AG04449 (cell line): ENCODE data around the gene CDPF1.

Source experiments
- CTCF ChIA-PET: fragments of 350-600 bp; formaldehyde crosslinking; extraction: SDS; loops from one replicate; lab custom pipeline; 2021; ENCODE audit warnings: antibody characterized with exemption; lab: Yijun Ruan, JAX
- POLR2A ChIA-PET: fragments of 400-600, 350-600 bp; formaldehyde crosslinking; extraction: SDS; loops from one replicate; lab custom pipeline; 2020; ENCODE audit warnings: antibody characterized with exemption, inconsistent platforms; lab: Yijun Ruan, JAX
- DNase-seq: peaks from one replicate; pipeline ENCODE4 v3.0.0-alpha.2; 2010; ENCODE audit warnings: low read depth, low spot score
- H3K4me3 ChIP-seq: 2 replicates; pipeline ENCODE4 v1.5.1; 2011; ENCODE audit warnings: low read depth, mild to moderate bottlenecking, control low read depth, low read length
- CTCF ChIP-seq: IDR thresholded peaks from one replicate; pipeline ENCODE4 v1.5.1; 2011; ENCODE audit warnings: mild to moderate bottlenecking, moderate library complexity, low read length, control low read depth, inconsistent platforms; ENCODE audit not compliant: insufficient read depth; ENCODE audit errors: missing control alignments

Gene CDPF1

DNA sequence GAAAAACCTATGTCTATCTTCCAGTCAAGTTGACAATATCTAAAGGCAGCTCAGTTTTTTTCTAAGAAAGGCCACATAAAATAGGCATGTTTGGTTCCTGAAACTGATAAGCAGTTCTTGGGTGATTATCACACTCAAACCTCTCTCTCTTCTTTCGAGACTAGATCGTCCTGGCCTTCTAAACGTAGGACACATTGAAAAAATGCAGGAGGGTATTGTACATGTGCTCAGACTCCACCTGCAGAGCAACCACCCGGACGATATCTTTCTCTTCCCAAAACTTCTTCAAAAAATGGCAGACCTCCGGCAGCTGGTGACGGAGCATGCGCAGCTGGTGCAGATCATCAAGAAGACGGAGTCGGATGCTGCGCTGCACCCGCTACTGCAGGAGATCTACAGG is 15.1 kb downstream of the CDPF1 start:
- no peak for DNase-seq
- POLR2A ChIA-PET: no interaction called here
- TF ChIP-seq CTCF: no peak
- CTCF ChIA-PET: no interaction called here
- no peak overlapping the region for H3K4me3 ChIP-seq

- CTCF ChIA-PET: interaction anchor here (0.6 kb wide), 1 partner anchor 87 kb away, joined by 3 read pairs; no protein-coding TSS in a partner anchor
- DNase-seq: no peak
- POLR2A ChIA-PET: no interaction called here
- no peak for TF ChIP-seq CTCF
- no peak overlapping the region for H3K4me3 ChIP-seq
These were observed 16.9 kb downstream of the CDPF1 start for GRCh38 chr22:46233231-46233630.

GRCh38 chr22:46230262-46230901 is 19.7 kb downstream of the CDPF1 start:
- CTCF ChIA-PET: interaction anchor here (1.2 kb wide), 1 partner anchor 12 kb away, joined by 4 read pairs; no protein-coding TSS in a partner anchor
- TF ChIP-seq CTCF: no peak
- POLR2A ChIA-PET: no interaction called here
- no peak for DNase-seq
- no peak overlapping the region for H3K4me3 ChIP-seq

- CTCF ChIA-PET: interaction anchor here (1.2 kb wide), 1 partner anchor 13 kb away, joined by 4 read pairs; no protein-coding TSS in a partner anchor
- POLR2A ChIA-PET: no interaction called here
- peak; percentile 12 for DNase-seq
- TF ChIP-seq CTCF: no peak
- no peak overlapping the region for H3K4me3 ChIP-seq
These were observed 20.4 kb downstream of the CDPF1 start for GRCh38 chr22:46229701-46230100.

DNA sequence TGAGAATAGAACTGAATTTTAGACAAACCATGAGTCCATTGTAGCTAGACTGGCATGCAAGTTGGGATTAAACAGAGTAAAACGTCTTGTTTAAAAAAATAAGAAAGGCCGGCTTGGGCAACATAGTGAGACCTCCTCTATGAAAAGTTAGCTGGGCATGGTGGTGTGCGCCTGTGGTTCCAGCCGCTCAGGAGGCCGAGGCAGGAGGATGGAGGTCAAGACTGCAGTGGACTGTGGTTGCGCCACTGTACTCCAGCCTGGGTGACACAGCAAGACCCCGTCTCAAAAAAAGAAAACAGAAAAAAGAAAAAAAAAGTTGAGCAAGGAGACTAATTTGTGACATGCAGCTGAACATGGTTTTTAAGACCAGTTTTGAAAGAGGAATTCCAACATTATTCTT is 23.5 kb downstream of the CDPF1 start:
- POLR2A ChIA-PET: no interaction called here
- CTCF ChIA-PET: interaction anchor here (0.7 to 1.0 kb wide), 2 partner anchors 75 to 77 kb away, joined by 3 read pairs; no protein-coding TSS in a partner anchor
- no peak overlapping the region for H3K4me3 ChIP-seq
- no peak for DNase-seq
- TF ChIP-seq CTCF: no peak

DNA sequence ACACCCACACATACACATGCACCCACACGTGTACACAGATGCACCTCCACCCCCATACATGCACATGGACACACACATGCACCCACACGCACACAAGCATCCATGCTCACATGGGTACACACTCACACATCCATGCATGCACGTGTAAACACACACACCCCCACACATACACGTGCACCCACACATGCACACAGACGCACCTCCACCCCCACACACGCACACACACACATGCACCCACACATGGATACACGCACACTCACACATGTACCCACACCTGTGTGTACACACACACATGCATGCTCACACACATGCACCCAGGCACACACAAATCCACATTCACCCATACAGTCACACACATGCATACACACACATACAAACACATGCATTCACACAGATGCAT is 24.5 kb downstream of the CDPF1 start:
- CTCF ChIA-PET: no interaction called here
- TF ChIP-seq CTCF: no peak
- H3K4me3 ChIP-seq: no peak overlapping the region
- POLR2A ChIA-PET: no interaction called here
- DNase-seq: no peak
